Gastroesophageal sphincter (tissue), 3 donors: ENCODE results near the gene NPR1.

ENCODE experiments used
- CTCF ChIP-seq, 4 experiments: fragments of 200-600 bp in 2 of 4; fragments of 450-650 bp in 2 of 4; sonication (generic) in 1 of 4; IDR thresholded peaks; one replicate each; pipeline ENCODE4 v1.5.1; 2017 to 2019; ENCODE audit warnings: antibody characterized with exemption in 4 of 4, mild to moderate bottlenecking in 2 of 4, moderate library complexity in 2 of 4
- POLR2A ChIP-seq, 2 donors: fragments of 450-650 bp; IDR thresholded peaks; one replicate each; pipeline ENCODE4 v1.6.1; 2017; ENCODE audit warnings: antibody characterized with exemption in 2 of 2, mild to moderate bottlenecking in 2 of 2, moderate library complexity in 1 of 2

- TF ChIP-seq CTCF (IDR thresholded peaks at IDR 0.05) (no peak), POLR2A (IDR thresholded peaks at IDR 0.05) (no peak)
These were observed 16.2 kb upstream of the NPR1 start for GRCh38 chr1:153662269-153662668.
